Activated CD4-positive, alpha-beta T cell treated with anti-CD3 and anti-CD28 coated beads, Interleukin-2, Interleukin-6, amounts not matched to agents 100 ng/mL and 50 ng/mL, durations not matched to agents 16 hours and 8 hours (primary cell): ENCODE measurements around the gene LBP.
"Not testable (repeated sequence)": the region's sequence is repeated elsewhere in the genome, so short reads cannot be mapped to it uniquely, and the experiment has no call there.

Experiments
- DNase-seq: peaks from one replicate; pipeline ENCODE4 v3.0.0-alpha.2; 2020

Gene LBP

DNA sequence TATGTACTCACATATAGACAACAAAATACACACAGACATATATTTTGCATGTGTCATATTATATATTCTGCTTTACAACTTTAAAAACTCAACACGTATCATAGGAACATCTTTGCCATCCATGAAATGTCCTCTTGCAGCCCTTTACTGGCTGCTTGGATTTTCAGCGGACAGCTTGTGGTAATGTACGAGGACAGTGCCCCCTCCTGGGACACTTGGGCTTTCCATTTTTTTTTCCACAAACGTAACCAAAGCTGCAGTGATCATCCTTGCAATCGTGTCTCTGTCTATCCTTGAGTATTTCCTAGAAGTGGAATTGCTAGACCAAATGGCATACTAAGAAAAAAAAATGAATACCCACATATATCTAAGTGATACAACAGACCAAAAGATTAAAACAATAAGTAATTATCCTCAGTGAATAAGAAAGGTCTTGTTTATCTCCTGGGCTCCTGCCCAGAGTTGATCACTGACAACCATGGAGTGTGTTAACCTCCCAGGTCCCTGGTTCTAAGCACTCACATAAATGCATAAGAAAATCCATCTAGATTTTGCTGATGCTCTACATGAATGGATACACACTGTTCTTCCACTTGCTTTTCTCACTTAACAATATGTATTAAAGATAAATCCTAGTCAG lies 24.2 kb upstream of the LBP start:
- DNase-seq = no peak

DNA sequence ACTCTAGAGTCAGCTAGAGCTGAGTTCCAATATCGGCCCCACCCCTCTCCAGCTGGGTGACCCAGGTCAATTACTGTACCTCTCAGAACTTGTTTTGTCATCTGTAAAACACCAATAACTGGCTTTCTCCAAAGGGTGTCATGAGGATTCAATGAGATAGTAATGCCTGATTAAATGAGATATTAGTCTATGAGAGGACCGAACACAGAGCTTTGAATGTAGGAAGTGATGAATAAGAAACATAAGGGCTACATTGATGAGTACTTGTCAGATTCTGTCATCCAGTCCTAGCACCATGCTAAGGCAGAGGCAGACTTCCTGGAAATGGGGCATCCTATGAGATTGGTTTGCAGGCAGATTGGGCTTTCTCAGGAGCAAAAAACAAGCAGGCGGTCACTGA lies 22.1 kb upstream of the LBP start:
- no peak for DNase-seq

GRCh38 chr20:38325167-38325566 lies 21.1 kb upstream of the LBP start:
- DNase-seq = no peak

DNA sequence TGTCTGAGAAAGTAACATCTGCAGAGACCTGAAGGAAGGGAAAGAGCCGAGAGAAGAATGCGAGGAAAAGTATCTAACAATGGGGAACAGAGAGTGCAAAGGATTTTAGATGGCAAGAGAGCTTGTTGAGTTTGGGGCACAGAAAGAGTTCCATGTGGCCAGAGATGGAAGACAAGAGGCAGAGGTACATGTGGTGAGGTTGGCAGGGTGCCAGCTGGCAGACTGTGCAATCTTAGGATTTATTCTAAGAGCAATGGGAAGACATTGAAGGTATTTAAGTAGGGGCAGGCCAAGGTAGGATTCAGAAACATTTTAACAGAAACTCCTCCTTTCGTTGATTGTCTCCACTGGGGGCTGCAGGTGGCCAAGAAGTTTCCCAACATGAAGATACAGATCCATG lies 20.4 kb upstream of the LBP start:
- no peak for DNase-seq

DNA sequence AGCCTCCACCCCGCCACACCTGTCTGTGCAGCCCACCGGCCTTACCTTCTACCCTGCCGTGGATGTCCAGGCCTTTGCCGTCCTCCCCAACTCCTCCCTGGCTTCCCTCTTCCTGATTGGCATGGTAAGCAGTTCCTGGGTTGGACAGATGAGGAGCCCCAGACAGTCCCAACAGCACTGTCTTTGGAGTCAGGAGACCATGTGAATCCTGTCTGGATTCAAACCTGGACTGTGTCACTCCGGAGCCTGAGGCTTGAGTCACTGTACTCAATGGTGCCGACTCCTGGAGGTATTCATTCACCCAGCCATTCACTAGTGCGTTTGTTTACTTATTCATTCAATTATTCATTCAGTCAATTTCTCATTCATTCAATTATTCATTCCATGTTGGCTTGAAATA lies 20.0 kb upstream of the LBP start:
- no peak for DNase-seq

GRCh38 chr20:38330638-38331037 lies 15.6 kb upstream of the LBP start:
- no peak for DNase-seq

- no peak for DNase-seq
Observed at GRCh38 chr20:38331245-38331644, 15.0 kb upstream of the LBP start.

GRCh38 chr20:38331814-38332213 lies 14.5 kb upstream of the LBP start:
- DNase-seq = no peak

DNA sequence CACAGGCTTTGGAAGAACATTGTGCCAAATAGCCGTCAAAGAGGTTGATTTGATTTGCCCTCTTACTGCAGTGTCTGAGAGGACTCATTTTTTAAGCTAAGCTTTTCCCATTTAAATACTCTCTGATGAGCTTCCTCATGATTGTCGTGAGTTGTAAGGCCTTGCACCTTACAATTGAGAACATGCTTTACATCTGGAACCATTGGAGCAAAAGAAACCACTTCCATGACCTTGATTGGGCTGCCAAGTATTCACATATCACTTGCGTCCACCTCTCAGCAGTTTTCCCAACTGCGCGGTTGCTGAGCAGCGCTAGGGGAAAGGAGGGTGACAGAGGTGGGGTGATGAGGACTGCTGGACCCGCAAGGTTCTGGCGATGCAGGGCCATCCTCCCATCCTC lies 12.3 kb upstream of the LBP start:
- no peak for DNase-seq

DNA sequence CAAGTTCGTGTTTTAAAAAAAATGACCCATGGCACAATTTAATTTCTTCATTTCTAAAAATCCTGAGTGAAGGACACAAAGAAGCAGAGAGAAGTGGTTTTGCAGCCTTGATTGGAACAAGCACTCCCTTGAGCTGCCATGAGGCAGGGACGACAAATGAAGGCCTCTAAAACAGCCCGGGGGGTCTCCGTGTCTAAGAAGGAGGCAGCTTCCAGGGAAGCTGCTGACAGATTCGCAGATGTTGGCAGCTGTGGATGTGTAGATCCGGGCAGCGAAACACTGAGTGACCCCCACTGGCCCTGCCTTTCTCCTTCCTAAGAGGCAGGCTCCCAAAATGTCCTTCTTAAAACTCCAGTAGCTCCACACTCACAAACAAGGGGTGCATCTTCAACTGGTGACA lies 9.6 kb upstream of the LBP start:
- DNase-seq = no peak

- DNase-seq = peak; percentile 24
Observed at GRCh38 chr20:38337561-38338140, 8.6 kb upstream of the LBP start.

DNA sequence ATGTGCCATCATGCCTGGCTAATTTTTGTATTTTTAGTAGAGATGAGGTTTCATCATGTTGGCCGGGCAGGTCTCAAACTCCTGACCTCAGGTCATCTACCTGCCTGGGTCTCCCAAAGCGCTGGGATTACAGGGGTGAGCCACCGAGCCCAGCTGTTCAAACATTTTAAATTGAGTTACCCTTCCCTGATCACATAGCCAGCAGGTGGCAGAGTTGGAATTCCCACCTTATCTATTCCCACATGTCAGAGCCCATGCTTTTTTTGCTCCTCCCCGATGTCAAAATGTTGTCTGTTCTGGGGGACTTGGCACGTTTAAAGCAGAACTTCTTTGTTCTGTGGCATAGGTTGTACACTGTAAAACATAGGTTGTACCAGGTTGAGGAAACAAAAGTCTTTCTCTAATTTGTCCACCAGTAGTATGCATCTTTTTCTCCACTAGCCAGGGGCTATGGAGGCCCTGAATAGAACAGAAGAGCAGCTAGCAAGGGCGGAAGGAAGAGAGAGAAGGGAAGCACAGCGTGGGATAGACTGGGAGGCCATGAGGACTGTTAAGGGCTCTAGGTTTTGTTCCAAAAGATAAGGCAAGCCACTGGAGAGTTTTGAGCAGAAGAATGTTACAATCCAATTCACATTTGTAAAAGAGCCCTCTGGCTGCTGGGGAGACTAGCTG lies 7.3 kb upstream of the LBP start:
- no peak for DNase-seq

GRCh38 chr20:38339521-38339896 lies 6.8 kb upstream of the LBP start:
- not testable (repeated sequence) for DNase-seq

- no peak for DNase-seq
Observed at GRCh38 chr20:38339997-38340396, 6.3 kb upstream of the LBP start.

GRCh38 chr20:38340693-38341092 lies 5.6 kb upstream of the LBP start:
- no peak for DNase-seq

GRCh38 chr20:38342216-38342615 lies 4.1 kb upstream of the LBP start:
- no peak for DNase-seq

DNA sequence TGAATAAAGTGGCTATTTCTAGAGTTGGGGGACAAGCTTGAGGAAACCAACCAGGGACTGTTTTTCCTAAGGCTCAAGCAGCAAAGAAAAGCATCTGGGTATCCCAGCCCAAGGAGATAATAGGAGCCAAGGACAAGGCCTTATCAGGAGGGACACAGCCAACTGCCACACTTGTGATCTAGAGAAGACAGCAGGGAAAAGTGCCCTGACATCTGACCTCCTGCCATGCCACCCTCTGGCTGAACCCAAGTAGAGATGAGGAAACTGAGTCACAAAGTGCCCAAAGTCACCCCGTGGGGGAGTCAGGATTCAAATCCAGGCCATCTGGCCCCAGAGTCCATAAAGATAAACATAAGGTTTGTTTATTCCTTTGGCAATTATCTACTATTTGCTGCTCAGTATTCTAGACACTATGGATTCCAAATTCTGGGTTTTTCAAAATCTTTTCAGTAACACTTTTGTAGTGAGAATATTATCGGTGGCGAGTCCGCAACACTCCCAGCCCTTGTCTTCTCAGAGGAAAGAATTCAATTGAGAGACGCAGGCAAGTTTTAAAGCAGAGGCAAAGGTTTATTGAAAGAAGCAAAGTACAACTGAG lies 3.5 kb upstream of the LBP start:
- DNase-seq = no peak

GRCh38 chr20:38343311-38344106 lies 2.8 kb upstream of the LBP start:
- no peak for DNase-seq

DNA sequence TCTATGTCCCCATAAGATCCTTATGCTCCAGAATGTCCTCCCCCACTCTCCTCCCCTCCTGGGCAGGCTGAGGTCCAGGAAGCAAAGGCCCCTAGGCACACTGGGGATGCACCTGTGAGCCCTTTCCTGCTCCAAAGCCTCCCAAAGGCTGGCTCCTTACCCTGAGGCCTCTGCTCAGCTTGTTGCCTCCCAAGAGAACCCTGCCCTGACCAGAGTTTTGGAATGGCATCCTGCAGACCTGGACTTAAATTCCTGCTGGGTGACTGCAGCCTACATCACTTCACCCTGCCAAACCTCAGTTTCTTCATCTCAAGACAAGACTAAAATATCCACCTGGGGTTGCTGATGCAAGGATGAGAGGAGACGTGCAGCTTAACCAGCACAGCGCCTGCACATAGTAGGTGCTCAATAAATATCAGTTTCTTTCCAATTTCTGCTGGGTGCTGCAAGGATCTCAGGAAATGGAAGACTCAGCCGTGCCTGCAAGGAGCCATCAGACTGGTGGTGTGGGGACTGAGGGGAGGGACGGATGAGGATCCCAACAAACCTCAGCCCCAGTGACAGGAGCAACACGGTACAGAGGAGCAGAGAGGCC lies 2.1 kb upstream of the LBP start:
- DNase-seq = no peak

DNA sequence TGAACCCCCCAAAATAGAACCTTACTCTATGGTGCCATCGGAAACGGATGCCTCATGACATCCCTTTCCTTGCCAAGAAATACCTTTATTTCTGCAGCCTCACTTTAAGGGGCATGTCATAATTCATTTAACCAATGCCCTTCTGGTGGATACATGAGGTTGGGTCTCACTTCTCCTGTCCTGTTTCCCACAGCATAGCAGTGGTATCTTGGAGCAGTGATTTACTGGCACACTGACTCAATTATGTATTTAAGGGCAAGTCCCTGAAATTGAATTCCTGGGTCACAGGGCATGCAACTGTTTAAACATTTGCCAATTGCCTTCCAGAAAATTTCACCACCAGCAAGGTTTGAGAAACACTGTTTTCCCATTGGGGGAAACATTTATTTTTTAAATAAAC lies 639 bp upstream of the LBP start:
- DNase-seq = no peak

DNA sequence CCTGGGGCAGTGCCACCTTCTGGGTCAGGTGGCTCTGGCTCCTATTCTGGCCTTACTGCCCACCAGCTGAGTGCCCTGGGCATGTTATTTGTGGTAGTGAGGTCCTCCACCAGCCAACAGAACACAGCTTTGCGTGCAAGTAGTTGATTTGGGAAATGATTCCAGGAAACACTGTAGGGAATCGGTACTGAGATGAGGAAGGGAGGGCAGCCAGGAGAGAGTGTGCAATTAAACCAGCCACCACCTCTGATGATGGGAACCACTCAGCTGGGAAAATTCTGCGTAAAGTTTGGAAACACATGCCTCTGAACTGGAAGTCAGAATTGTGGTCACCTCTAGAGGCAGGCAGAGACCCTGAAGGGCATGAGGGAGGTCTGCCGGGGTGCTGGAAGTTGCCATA lies 459 bp downstream of the LBP start:
- no peak for DNase-seq

DNA sequence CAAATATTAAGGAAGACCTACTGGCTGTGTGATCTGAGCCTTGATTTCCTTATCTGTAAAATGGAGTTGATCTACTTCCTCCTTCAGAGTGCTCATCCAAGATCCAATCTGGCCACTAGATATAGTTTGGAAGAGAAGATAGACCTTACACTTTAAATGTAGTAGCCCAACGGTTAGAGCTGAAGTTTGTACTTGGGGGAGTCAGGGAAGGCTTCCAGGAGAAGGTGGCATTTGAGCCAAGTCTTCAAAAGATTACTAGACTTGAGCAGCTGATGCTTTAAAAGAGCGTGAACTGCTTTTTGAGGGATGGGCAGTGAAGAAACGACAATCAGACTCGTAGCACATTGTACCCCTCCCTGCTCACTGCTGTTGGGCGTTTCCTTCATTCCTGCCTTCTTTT lies 3.6 kb downstream of the LBP start:
- DNase-seq = no peak
